Spleen (tissue), 11 donors: ENCODE results near the gene TBC1D19. TPM values are rescaled to one million over a fixed set of nuclear protein-coding genes. Genes with fewer than 3 reads are reported as not detected.

Experiments
- DNase-seq: peaks from one replicate; pipeline ENCODE4 v3.0.0-alpha.2; 2020
- H3K27ac ChIP-seq, 8 donors: fragments of 200-600 bp; sonication (generic) in 7 of 8; 1 replicate in 4 of 8; 2 replicates in 4 of 8; pipeline versions ENCODE4 v1.5.0 to v1.8.0; 2016 to 2021; ENCODE audit warnings: inconsistent platforms in 4 of 8, mild to moderate bottlenecking in 4 of 8, moderate library complexity in 1 of 8
- H3K27me3 ChIP-seq, 7 donors: fragments of 200-600 bp; sonication (generic) in 6 of 7; replicated peaks in 1 of 7; 1 replicate in 4 of 7; 2 replicates in 3 of 7; pipeline versions ENCODE4 v1.5.0 to v1.8.0; 2016 to 2021; ENCODE audit warnings: inconsistent platforms in 3 of 7, mild to moderate bottlenecking in 1 of 7
- H3K36me3 ChIP-seq, 6 donors: fragments of 200-600 bp; sonication (generic) in 5 of 6; 1 replicate in 4 of 6; 2 replicates in 2 of 6; pipeline versions ENCODE4 v1.5.0 to v1.8.0; 2016 to 2021; ENCODE audit warnings: inconsistent platforms in 2 of 6
- H3K4me1 ChIP-seq, 6 donors: fragments of 200-600 bp; sonication (generic) in 5 of 6; 1 replicate in 3 of 6; 2 replicates in 3 of 6; pipeline versions ENCODE4 v1.5.0 to v1.8.0; 2016 to 2021; ENCODE audit warnings: inconsistent platforms in 3 of 6
- H3K4me3 ChIP-seq, 8 donors: fragments of 200-600 bp; sonication (generic) in 7 of 8; 1 replicate in 4 of 8; 2 replicates in 4 of 8; pipeline versions ENCODE4 v1.5.0 to v1.8.0; 2016 to 2021; ENCODE audit warnings: inconsistent platforms in 4 of 8, mild to moderate bottlenecking in 4 of 8, moderate library complexity in 2 of 8
- H3K9me3 ChIP-seq, 8 donors: fragments of 200-600 bp; sonication (generic) in 7 of 8; 1 replicate in 4 of 8; 2 replicates in 4 of 8; pipeline versions ENCODE4 v1.5.0 to v1.8.0; 2016 to 2021; ENCODE audit warnings: inconsistent platforms in 4 of 8
- CTCF ChIP-seq, 11 experiments: fragments of 200-600 bp in 7 of 11; fragments of 450-650 bp in 4 of 11; sonication (generic) in 4 of 11; IDR thresholded peaks in 8 of 11; conservative IDR thresholded peaks in 3 of 11; 1 replicate in 7 of 11; 2 replicates in 4 of 11; pipeline versions ENCODE4 v1.4.0 to v1.8.0; 2016 to 2021; ENCODE audit warnings: antibody characterized with exemption in 11 of 11, inconsistent platforms in 4 of 11, mild to moderate bottlenecking in 1 of 11
- POLR2A ChIP-seq, 3 donors: fragments of 450-650 bp; IDR thresholded peaks; one replicate each; pipeline ENCODE4 v1.5.1; 2017; ENCODE audit warnings: antibody characterized with exemption in 3 of 3, mild to moderate bottlenecking in 1 of 3
- POLR2AphosphoS5 ChIP-seq, 3 donors: sonication (generic); formaldehyde crosslinking; IDR thresholded peaks; one replicate each; pipeline ENCODE4 v1.5.1; 2017; ENCODE audit warnings: antibody characterized with exemption in 3 of 3
- WGBS, 5 donors: extraction: QIAGEN DNeasy Blood & Tissue Kit in 3 of 5; methylation state at CpG; one replicate each; pipeline versions ENCODE4 v1.1.5 to v1.1.7; 2013 to 2018; 5-methylcytosine and 5-hydroxymethylcytosine counted together
- intact Hi-C: fragments of 100-400 bp; cut with DNase I; formaldehyde crosslinking; loops from one replicate; pipeline ENCODE4 v1.15.0; 2023; ENCODE audit warnings: low total_unique reads
- polyA plus RNA-seq, 3 donors: library from polyadenylated mRNA; stranded (reverse); fragments of 200-250 nt; gene quantifications; one replicate each; pipeline ENCODE4 v1.2.1, GENCODE V29; 2013
- total RNA-seq, 7 donors: library from RNA; depleted of rRNA in 3 of 7; stranded (reverse); fragments of >200 nt in 3 of 7; fragmentation: NEBNext Ultra II Directional in 4 of 7; extraction: Animal tissue kit (Norgen Biotek cat#: 25700) in 4 of 7; gene quantifications; one replicate each; pipeline versions ENCODE4 v1.1.0 to v1.2.1, GENCODE V29; 2016 to 2021
- donor health status: healthy with polysubstance abuse.
- donor health status: DM: no; HTN: no; CAD: no; lungs with moderate emphysema.
- donor health status: DM: no; HTN: no; CAD: no.
- donor health status: Bipolar disorder and iron deficiency.
- donor health status: healthy.
- donor health status: DM: no; HTN: no; CAD: no.
- donor health status: DM: yes; HTN: yes; CAD: no.

TBC1D19 gene
- total and polyA plus RNA-seq, 10 donors: 1.1 to 18.0 (median 8.4) TPM

- no peaks in the 10 kb centered on the region for H3K9me3 ChIP-seq
- H3K4me3 ChIP-seq: no peak overlapping the region
- DNase-seq: no peak
- TF ChIP-seq POLR2AphosphoS5 (IDR thresholded peaks at IDR 0.05) (no peak), CTCF (IDR thresholded peaks at IDR 0.05 in 8 of 11, conservative IDR thresholded peaks at IDR 0.05 in 3 of 11) (no peak), POLR2A (IDR thresholded peaks at IDR 0.05) (no peak)
- H3K27me3 ChIP-seq: no peaks in the 10 kb centered on the region
- H3K27ac ChIP-seq: no peak overlapping the region
- intact Hi-C loops: no loop called here
- H3K4me1 ChIP-seq: peaks cover 0 to 13% (median 4%) of the 10 kb centered on the region in 6 donors
- no peaks in the 10 kb centered on the region for H3K36me3 ChIP-seq
These were observed 25.5 kb downstream of the TBC1D19 start for GRCh38 chr4:26609391-26609790.

- no peak for TF ChIP-seq CTCF (IDR thresholded peaks at IDR 0.05 in 8 of 11, conservative IDR thresholded peaks at IDR 0.05 in 3 of 11)
- no peak for TF ChIP-seq POLR2A (IDR thresholded peaks at IDR 0.05)
- no peak for TF ChIP-seq POLR2AphosphoS5 (IDR thresholded peaks at IDR 0.05)
- Histone ChIP-seq H3K27me3 (no peaks in the 10 kb centered on the region), H3K27ac (no peak overlapping the region), H3K36me3 (no peaks in the 10 kb centered on the region), H3K4me3 (no peak overlapping the region), H3K9me3 (no peaks in the 10 kb centered on the region), H3K4me1 (peaks cover 0 to 13% (median 4%) of the 10 kb centered on the region in 6 donors)
- DNase-seq: no peak
- intact Hi-C loops: no loop called here
- 91 to 99% (median 96%) methylated on average over 2 of the region's 2 CpGs for WGBS, 5 donors
These were observed 26.0 kb downstream of the TBC1D19 start for GRCh38 chr4:26609868-26610267.

GRCh38 chr4:26611372-26611771 is 27.5 kb downstream of the TBC1D19 start:
- Histone ChIP-seq H3K9me3 (no peaks in the 10 kb centered on the region), H3K36me3 (peaks cover 0 to 3% (median 0%) of the 10 kb centered on the region in 6 donors), H3K4me3 (no peak overlapping the region), H3K27me3 (no peaks in the 10 kb centered on the region), H3K27ac (no peak overlapping the region), H3K4me1 (peaks cover 0 to 13% (median 4%) of the 10 kb centered on the region in 6 donors)
- TF ChIP-seq POLR2A (IDR thresholded peaks at IDR 0.05) (no peak), CTCF (IDR thresholded peaks at IDR 0.05 in 8 of 11, conservative IDR thresholded peaks at IDR 0.05 in 3 of 11) (no peak), POLR2AphosphoS5 (IDR thresholded peaks at IDR 0.05) (no peak)
- intact Hi-C loops: no loop called here
- DNase-seq: no peak

GRCh38 chr4:26611885-26612284 is 28.0 kb downstream of the TBC1D19 start:
- Histone ChIP-seq H3K4me3 (no peak overlapping the region), H3K27ac (no peak overlapping the region), H3K27me3 (no peaks in the 10 kb centered on the region), H3K36me3 (peaks cover 0 to 4% (median 0%) of the 10 kb centered on the region in 6 donors), H3K9me3 (no peaks in the 10 kb centered on the region), H3K4me1 (peaks cover 0 to 13% (median 4%) of the 10 kb centered on the region in 6 donors)
- 63 to 79% (median 71%) methylated on average over 1 of the region's 1 CpG for WGBS, 5 donors
- no peak for DNase-seq
- intact Hi-C loops: no loop called here
- TF ChIP-seq CTCF (IDR thresholded peaks at IDR 0.05 in 8 of 11, conservative IDR thresholded peaks at IDR 0.05 in 3 of 11) (no peak), POLR2AphosphoS5 (IDR thresholded peaks at IDR 0.05) (no peak), POLR2A (IDR thresholded peaks at IDR 0.05) (no peak)
